ELF-1 (cell line): Measurements from ENCODE around the gene PATL2.
"Not testable (repeated sequence)": the region's sequence is repeated elsewhere in the genome, so short reads cannot be mapped to it uniquely, and the experiment has no call there.

ENCODE experiments used
- DNase-seq: peaks from one replicate; pipeline ENCODE4 v3.0.0-alpha.2; 2016; ENCODE audit warnings: low read depth, low spot score

PATL2 gene

GRCh38 chr15:44647637-44648036, 63.5 kb downstream of the PATL2 start:
- no peak for DNase-seq

- DNase-seq: no peak
These were observed 64.1 kb downstream of the PATL2 start for GRCh38 chr15:44647036-44647435.

- no peak for DNase-seq
These were observed 64.7 kb downstream of the PATL2 start for GRCh38 chr15:44646460-44646859.

DNA sequence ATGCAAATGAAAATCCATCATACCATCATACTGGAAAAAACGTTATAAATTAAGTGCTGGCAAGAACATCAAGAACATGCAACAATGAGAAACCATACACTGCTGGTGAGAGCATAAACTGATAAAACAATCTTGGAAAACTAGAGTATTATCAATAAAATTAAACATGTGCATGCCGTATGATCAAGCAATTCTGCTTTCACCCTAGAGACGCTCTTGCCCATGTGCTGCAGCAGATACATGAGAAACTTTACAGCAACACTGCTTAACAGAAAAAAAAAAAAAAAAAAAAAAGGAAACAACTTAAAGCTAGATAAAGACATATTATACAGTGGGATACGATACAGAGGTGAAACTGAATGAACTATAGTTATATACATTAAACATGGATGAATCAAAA, 69.5 kb downstream of the PATL2 start:
- DNase-seq: no peak

DNA sequence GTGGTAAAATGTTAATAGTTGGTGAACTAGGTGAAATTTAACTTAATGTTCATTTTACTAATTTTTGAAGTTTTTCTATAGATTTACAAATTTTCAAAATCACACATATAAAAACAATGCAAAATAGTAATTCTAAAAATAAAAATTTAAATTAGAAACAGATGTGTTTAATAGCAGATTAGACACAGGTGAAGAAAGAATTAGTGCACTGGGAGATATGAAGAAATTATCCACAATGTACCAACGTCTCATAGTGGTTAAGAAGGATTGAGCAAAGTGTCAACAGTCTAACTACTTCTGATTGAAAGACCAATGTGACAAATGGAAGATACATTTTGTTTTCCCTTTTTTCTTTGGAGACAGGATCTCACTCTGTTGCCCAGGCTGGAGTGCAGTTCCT, 74.1 kb downstream of the PATL2 start:
- no peak for DNase-seq

- DNase-seq: no peak
These were observed 77.5 kb downstream of the PATL2 start for GRCh38 chr15:44633603-44634002.

DNA sequence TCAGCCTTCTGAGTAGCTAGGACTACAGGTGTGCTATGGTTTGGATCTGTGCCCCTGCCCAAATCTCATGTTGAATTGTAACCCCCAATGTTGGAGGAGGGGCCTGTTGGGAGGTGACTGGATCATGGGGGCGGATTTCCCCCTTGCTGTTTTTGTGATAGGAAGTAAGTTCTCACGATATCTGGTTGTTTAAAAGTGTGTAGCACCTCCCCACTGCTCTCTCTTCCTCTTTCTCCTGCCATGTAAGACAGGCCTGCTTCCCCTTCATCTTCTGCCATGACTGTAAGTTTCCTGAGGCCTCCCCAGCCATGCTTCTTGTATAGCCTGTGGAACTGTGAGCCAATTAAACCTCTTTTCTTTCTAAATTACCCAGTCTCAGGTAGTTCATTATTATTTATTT, 85.8 kb downstream of the PATL2 start:
- not testable (repeated sequence) for DNase-seq

DNA sequence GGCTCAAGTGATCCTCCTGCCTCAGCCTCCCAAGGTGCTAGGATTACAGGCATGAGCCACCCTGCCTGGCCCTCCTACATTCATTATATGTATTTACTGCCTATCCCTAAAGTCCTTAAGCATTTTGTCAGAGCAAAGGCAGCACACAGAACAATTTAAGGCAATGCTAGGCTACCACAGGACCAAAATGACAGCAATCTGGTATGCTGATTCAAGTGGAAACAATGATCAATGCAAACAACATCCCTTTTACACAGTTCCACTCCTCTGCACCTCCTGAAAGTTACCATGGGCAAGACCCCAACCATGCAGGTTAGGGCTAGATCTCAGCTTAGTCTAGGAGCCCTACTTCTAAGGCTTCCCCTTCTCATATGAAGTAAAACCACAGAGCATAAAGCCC, 87.9 kb downstream of the PATL2 start:
- no peak for DNase-seq

DNA sequence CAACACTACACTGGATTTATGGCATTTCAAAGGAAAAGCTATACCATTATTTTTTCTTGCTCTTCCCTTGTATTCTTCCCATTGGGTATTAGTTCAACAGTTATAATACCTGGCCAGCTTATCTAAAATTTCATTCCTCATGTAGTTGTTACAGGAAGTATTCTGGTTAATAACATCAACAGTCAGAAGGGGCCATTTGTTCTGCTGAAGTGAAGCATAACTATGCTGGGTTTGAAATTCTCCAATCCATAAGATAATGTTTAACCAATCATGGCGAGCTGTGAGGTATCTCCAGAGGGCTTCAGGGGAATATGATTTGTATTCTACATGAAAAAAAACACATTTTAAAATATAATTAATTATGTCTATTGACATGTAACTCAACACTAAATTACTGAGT, 91.0 kb downstream of the PATL2 start:
- no peak for DNase-seq

DNA sequence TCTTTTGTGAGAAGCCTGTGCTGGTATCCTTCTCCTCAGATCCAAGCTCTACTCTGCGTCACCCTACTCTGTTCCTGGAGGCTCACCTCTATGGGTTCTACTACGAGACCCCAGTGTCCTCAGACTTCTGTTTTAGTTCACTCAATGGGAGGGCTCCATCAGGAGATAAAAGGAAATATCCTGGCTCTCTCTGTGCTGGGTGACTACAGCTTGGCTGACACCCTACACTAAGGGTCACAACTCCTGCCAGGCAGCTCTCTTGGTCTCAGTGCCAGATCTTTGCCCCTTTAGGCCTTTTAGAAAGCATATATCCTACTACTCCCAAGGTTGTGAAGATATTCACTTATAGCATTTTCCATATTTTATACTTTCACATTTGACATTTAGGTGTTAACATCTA, 94.1 kb downstream of the PATL2 start:
- no peak for DNase-seq
